Activated CD8-positive, alpha-beta memory T cell treated with anti-CD3 and anti-CD28 coated beads for 36 hours (primary cell): Measurements from ENCODE around the gene BCR. TPM values are rescaled to one million over a fixed set of nuclear protein-coding genes. Genes with fewer than 3 reads are reported as not detected.

Experiments used
- CTCF ChIA-PET: fragments of 350-600 bp; sonication (Branson Sonifier 250); formaldehyde crosslinking; loops from one replicate; lab custom pipeline; 2021; ENCODE audit warnings: antibody characterized with exemption; lab: Charles Lee
- POLR2A ChIA-PET: fragments of 350-600 bp; sonication (Branson Sonifier 250); formaldehyde crosslinking; loops from one replicate; lab custom pipeline; 2021; ENCODE audit warnings: antibody characterized with exemption; lab: Charles Lee
- total RNA-seq, 2 experiments: library from RNA; stranded (reverse); gene quantifications; one replicate each; pipeline ENCODE4 v1.2.3, GENCODE V29; 2021

Gene BCR
- total RNA-seq, 2 experiments from 2014 or later: 29.9 to 34.1 TPM

DNA sequence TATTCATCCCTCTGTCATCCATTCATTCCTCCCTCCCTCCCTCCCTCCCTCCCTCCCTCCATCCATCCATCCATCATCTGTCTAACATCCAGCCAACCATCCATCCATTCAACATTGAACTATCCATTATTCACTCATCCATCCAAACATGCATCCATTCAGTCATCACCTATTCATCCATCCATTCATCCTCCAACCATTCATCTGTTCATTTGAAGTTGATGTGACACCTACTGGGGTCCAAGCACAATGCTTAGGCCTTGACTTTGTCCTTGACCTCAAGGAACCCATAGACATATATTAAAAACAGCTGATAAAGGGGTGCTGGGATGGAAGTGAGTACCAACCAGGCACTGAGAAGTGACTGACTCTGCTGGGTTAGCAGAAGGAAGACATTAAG is 26.6 kb downstream of the BCR start:
- ChIA-PET CTCF (interaction anchor here (0.7 kb wide), 1 partner anchor 39 kb away, joined by 3 read pairs; no protein-coding TSS in a partner anchor), POLR2A (interaction anchor here (0.7 kb wide), 1 partner anchor 44 kb away, joined by 3 read pairs; no protein-coding TSS in a partner anchor)

DNA sequence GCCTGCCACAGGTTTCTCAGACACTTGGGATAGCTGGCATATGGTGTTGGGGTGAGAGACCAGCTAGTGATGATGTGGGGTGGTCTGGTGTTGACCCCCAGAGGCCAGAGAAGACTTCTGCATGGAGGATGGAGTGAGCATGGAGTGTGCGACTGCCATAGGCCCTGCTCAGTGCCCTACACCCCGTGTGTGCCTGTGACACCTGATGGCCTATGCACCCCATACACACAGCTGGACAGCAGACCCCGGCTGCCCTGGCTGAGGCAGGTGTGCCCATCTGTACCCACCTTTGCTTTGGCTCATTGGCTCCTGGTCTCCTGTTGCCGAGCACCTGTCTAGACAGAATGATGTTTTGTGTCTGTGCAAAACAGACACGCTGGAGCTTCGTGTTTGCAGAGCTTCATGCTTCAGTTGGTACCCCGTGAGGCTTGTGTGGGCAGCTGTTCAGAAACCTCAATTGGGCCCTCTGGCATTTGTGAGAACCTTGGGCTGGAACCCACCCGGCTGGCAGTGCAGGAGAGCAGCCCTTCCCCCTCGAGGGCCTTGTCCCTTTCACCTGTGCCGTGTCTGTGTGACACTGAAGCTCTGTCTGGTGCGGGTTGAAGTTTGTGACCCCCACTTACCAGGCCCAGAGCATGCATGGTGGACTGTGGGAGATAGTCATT is 27.6 kb downstream of the BCR start:
- ChIA-PET POLR2A (no interaction called here), CTCF (no interaction called here)

DNA sequence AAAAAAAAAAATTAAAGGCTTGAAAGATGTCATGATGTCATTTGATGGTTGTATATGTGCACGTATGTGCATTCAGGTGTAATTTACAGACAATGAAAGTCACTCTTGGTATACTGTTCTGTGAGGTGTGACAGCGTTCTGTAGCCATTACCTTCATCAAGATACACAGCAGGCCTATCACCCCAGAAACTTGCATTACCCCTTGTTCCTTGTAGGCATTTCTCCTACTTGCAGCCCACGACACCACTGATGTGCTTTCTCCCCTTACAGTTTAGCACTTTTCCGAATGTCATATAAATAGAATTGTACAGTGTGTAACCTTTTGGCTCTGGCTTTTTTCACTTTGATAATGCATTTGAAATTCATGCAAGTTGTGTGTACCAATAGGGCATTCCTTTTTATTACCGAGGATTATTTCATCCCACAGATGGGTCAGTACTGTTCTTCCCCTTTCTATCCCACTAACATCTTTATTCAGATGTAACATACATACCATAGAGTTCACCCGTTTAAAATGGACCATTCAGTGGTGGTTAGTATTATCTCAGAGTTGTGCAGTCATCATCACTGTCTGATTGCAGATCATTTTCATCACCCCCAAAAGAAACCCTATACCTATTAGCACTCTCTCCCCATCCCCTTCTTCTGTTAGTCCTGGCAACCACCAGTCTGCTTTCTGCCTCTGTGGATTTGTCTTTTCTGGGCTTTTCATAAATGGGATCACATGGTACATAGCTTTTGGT is 30.3 kb downstream of the BCR start:
- ChIA-PET CTCF (no interaction called here), POLR2A (no interaction called here)

DNA sequence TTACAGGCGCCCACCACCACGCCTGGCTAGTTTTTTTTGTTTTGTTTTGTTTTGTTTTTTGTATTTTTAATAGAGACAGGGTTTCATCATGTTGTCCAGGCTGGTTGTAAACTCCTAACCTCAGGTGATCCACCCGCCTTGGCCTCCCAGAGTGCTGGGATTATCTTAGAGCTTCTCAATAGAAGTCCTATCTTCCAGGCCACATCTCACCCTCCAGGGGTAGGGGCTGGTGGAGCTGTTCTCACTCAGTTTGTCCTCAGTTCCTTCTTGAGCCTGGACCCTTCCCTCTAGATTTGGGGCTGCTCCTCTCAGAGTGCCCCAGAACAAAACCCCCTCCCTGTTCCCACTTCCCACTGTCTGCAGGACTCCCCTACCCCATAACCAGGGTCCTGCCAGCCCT is 31.3 kb downstream of the BCR start:
- CTCF ChIA-PET: interaction anchor here (0.7 kb wide), 1 partner anchor 70 kb away, joined by 3 read pairs; no protein-coding TSS in a partner anchor
- POLR2A ChIA-PET: no interaction called here

DNA sequence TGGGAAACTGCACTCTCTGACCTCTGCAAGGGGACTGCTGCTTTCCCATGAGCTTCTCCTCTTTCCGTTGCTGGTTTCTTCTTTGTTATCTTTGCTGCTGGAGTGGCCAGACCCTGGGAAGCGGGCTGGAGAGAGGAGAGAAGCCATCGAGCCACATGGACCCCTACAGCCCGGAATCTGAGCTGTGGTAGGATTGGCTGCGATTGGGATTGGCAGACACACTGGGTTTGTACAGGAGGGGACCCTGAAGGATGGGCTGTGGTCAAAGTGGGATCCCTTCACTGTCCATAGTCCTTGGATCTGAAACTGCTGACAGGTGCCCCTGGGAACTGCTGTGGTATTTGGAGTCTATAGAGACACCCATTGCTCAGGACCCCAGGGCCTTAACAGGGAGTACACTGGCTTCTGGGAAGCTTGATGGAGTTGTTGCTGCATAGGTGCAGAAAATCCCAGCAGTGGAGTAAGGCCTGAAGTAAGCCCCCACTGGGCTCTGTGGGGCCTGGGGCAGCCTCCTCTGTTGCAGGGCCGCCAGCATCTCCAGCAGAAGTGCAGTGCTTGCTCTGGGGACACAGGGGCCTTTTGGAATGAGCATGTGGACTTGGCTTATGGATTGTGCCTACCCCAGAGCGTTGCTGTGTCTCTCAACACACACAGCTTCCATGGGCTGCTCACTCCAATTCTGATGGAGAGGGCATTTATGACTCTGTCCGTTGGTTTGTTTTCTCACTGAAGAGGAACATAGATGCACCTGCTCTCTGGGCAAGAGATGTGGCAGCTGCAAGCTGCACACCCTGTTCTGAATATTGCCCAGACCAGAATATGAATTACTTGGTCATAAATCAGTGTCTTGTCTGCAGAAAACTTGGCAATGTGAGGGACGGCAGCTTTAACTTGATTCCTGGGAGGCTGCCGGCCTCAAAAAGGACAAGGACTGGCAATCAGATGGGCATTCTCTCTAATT is 32.0 kb downstream of the BCR start:
- CTCF ChIA-PET: interaction anchor here (0.7 kb wide), 1 partner anchor 70 kb away, joined by 3 read pairs; no protein-coding TSS in a partner anchor
- POLR2A ChIA-PET: no interaction called here

DNA sequence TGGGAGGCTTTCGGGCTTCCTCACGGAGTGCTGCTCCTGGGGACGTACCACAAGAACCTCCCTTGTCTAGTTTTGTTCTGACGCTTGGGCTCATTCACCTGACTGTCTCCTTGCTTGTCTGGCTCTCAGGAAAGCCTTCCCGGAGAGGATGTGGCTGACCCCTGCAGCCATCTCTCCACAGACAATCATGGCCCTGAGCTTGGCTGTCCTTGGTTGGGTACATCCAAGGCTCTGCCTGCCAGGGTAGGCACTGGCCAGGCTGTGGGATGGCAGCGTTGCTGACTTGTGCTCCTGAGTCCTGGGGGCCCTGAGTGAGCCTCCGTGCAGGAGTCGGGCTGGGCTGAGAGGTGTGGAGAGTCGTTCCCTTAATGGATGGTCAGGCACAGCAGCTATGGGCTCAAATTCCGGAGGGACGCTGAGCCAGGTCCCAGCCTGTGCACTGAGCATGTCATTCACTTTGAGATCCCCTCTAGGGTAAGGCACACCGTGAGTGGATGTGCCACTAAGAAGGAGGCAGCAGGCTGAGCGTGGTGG is 32.8 kb downstream of the BCR start:
- ChIA-PET POLR2A (no interaction called here), CTCF (interaction anchor here (0.7 to 1.5 kb wide), 2 partner anchors 12 to 69 kb away, joined by 3 to 4 read pairs; no protein-coding TSS in a partner anchor)

DNA sequence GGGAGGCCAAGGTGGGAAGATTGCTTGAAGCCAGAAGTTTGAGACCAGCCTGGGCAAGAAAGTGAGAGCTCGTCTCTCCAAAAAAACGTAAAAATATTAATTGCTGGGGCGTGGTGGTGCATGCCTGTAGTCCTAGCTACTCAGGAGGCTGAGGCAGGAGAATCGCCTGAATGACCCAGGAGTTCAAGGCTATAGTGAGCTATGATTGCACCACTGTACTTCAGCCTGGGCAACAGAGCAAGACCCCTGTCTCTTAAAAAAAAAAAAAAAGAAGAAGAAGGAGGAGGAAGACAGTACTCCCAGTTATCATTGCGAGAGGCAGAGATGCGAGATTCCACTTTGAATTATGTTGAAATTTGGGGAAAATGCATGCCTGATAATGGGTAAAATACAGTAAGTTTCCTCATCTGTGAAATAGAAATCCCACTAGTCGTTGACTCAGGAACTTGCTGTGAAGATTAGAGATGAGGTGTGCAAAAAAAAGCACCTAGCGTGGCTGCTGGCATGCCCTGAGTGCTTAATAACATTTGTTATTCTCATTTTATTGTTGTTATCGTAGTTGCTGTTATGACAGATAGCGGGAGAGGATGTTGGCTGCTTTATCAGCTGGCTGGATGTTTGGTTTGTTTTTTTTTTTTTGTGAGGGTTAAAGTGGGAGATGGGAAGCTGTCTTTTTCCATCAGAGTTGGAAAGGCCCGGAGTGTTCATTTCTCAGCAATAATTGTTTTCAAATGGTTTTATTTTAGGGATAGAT is 33.4 kb downstream of the BCR start:
- POLR2A ChIA-PET: no interaction called here
- CTCF ChIA-PET: interaction anchor here (0.7 to 1.5 kb wide), 2 partner anchors 13 to 68 kb away, joined by 3 to 4 read pairs; no protein-coding TSS in a partner anchor

DNA sequence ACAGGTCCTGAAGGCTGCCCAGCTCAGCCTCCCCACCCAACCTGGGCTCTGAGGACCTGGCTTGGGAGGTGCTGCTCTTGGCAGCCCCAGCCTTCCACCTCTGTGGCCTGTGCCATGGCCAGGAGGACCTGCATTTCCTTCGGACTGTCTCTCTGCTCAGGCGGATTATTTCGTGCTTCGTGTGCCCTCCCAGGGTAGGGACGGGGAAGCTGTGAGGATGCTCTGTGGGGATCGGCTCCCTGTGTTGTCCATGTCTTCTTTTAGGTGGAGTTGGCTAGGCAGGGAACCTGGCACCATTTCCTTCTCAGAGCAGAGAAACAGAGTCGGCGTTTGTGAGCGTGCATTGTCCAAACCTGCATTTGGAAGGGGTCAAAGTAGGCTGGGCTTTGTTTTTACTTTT is 34.1 kb downstream of the BCR start:
- ChIA-PET CTCF (interaction anchor here (1.5 kb wide), 1 partner anchor 68 kb away, joined by 3 read pairs; no protein-coding TSS in a partner anchor), POLR2A (no interaction called here)

DNA sequence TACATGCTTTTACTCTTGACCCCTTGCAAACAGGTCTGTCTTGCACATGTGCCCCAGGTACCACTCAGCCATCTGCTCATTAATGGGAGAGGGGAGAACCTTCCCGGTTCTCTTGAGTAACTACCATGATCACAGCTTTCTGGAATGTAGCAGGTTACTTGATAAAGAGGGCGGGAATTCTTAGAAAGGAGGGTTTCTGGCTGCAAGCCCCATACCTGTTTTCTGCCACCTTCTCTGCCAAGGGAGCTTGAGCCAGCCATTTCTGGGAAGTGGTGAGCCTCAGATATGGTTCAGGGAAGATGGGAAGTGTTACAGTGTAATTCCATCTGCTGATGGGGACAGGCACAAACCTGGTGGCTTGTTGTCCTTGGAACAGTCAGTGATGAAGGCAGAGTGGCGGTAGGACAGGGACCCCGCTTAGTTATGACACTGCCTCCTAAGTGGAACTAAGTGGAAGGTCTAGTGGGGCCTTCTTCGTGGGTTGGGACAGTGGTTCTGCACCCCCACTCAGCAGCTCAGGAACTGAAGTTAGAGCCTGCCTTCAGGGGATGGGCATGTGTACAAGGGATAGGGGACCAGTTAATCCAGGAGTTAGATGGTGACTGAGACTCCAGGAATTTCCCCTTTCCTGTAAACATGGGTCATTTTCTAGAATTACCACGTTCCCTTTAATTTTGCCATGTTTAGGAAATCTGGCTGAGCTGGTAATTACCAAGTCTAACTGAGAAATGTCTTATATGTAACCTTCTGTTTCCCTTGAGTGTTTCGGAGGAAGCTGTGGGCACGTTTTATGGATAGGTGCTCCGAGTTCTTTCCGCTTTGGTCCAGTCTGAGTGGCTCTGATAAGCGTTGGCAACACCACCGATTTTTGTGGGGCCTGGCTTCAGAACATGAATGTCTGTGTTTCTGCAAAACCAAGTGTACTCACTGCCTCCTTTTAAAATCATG is 35.3 kb downstream of the BCR start:
- ChIA-PET POLR2A (no interaction called here), CTCF (interaction anchor here (0.6 to 1.7 kb wide), 3 partner anchors 9 to 66 kb away, joined by 4 to 6 read pairs (median 5); no protein-coding TSS in a partner anchor)

DNA sequence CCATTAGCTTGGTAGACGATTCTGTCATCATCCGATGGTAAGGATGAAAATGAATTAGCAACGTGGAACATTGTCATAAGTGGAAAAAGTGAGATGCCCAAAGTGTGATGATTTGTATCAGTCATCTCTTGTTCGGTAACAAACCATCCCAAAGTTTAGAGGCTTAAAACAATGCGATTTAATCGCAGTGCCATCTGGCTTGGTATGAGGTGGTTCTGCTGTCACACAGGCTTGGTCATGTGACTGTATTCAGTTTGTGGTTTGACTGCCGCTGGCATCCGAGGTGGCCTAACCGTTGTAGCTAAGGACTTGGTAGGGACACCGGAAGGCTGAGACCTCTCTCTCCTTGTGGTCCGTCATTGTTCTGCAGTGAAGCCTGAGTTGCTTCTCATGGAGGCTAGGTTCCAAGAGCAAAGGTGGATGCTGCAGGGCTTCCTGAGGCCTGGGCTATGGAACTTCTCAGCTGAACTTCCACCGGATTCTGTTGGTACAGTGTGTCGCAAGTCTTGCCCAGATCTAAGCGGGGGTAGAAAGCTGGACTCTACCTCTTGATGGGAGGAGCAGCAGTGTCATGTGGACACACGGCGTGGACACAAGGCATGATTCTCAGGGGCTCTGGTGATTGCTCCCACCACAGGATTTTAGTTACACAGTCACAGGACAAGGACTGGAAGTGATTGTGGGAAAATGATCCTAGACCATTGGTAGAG is 36.3 kb downstream of the BCR start:
- POLR2A ChIA-PET: no interaction called here
- CTCF ChIA-PET: interaction anchor here (1.7 kb wide), 2 partner anchors 18 to 65 kb away, joined by 4 to 6 read pairs; no protein-coding TSS in a partner anchor

DNA sequence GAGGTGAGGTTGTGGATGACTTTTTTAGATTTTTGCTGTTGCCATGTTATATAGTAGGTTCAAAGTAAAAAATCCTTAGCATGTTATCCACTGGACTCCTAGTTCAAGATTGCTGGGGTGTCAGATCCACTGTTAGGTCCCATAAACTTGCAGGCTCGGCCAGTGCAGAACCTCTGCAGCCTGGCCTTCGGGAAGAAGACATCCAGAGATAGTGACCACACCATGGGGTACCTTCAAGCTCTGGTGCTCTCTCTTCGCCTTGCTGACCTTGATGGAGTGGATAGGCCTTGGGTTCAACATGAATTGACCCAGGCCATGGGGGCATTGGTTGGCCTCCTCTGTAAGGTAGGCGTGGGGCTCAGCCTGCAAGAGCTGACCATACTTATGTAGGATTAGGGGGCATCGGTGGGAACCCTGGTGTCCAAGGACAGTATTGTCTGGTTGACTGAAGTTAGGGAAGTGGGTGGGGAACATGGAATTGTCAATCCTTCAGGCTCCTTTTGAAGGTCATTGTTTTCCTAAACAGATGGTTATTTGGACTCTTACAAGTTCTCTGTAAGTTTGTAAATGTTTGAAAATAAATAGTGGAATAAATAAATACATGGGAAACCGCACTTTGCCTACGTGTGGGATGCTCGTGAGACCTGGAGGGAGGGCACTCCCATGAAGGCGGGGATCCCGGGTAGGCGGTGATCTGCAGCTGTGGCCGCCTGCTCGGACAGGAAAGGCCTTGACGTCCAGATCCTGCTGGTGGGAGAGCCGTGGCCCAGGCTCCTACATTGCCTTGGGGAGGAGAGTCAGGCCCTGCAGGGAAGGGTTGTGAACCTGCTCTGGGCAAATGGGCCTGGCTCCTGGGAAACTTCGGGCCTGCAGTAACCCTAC is 37.1 kb downstream of the BCR start:
- ChIA-PET CTCF (interaction anchor here (1.7 kb wide), 1 partner anchor 64 kb away, joined by 4 read pairs; no protein-coding TSS in a partner anchor), POLR2A (no interaction called here)

DNA sequence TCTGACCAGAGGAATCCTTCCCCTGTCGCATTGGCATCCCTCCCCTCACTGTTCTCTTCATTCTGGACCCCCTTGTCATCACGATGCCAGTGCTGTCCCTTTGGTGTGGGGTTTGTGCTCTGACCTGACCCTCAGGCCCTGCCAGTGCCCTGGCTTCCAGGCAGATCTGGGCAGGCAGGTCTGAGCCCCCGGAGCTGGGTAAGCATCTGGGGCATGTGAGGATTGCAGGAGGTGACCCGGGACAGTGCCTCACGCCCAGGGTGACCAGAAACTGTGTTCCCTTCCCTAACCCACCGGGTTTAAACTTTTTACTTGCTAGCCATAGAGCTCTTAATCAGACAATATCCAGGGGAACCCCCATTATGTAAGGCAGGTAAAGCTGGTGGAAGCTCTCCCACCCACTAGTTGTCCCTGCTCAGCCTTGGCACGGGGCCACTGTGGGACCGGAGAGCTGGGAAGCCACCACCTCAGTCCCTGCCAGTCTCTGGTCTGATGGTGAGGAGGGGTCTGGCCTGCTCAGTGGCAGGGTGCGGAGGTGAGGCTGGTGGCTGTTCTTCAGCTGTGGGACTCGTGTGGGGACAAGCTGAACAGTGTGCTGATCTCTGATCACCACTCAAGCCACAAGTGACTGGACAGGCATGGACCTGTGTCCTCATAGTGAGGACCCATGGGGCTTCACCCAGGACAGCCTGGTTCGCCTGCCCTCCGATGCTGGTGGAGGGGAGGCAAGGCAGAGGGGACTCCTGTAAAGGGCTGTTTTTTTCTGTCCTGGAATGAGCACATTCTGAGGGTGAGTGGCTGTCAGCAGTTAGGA is 38.0 kb downstream of the BCR start:
- ChIA-PET POLR2A (interaction anchor here (0.6 kb wide), 1 partner anchor 640 kb away, joined by 5 read pairs; no protein-coding TSS in a partner anchor), CTCF (interaction anchor here (2.7 kb wide), 1 partner anchor 24 kb away, joined by 8 read pairs; no protein-coding TSS in a partner anchor)

DNA sequence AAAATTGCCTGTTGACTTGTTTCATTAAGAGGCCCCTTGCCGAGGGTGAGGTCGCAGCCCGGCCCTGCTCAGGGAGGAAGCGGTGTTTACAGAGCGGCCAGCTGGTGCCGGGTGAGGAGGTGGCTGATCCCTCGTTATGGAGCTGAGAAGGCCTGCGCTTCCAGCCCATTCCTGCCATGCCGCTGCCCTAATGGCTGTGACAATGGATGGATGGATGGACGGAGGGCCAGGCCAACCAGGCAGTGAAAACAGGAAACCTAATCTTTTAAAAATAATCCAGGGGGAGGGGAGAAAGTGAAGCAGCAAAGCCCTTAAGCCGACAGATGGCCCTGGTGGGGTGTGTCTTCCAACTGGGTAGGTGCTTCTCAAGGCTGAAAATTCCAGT is 38.5 kb downstream of the BCR start:
- ChIA-PET CTCF (interaction anchor here (1.2 to 2.7 kb wide), 2 partner anchors 24 to 33 kb away, joined by 3 to 8 read pairs; no protein-coding TSS in a partner anchor), POLR2A (interaction anchor here (0.6 kb wide), 1 partner anchor 640 kb away, joined by 5 read pairs; no protein-coding TSS in a partner anchor)

DNA sequence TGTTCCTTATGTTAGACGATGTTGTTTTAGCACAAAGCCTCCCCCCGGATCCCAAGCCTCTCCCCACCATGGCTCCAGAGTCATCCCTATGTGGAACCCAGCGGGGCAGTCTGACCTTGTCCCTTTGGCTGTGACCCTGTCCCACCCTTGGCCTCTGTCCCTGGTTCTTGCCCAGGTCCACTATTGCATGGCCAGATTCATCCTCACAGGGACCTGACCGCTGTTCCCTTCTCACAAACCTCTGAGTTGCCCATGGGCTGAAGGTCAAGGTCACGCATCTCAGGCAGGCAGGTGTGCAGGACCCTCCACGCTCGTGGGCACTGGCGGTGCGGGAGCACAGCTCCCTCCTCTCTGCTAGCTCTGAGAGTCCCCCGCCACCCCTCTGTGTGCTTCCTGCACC is 39.0 kb downstream of the BCR start:
- ChIA-PET CTCF (interaction anchor here (1.1 to 2.7 kb wide), 5 partner anchors 14 to 62 kb away, joined by 3 to 8 read pairs (median 3); no protein-coding TSS in a partner anchor), POLR2A (no interaction called here)
